ENCODE data around the gene ZNF534.
"Not testable (repeated sequence)": the region's sequence is repeated elsewhere in the genome, so short reads cannot be mapped to it uniquely, and the experiment has no call there.

The ZNF534 gene

DNA sequence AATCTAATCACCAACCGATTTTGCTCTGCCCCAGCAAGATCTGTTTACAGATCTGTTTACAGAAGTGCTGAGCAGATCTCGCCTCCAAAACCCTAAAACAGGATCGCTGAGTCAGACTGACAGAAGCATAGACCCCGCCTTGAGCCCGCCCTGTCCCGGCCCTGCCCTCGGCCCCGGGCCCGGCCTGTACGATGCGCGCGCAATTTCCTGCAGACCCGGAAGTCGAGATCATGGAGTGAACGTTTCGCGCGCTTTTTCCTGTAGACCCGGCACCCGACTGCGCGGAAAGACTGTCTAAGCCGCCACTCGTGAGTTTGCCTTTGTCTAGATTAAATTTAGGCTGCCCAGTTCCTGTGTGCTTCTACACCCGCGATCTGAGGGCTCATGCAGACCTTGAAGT lies at the start of gene ZNF534:
ZNF534 (plus strand) TSS at position 212 of the 400 bp plus-strand sequence. CDS start 2,327 bp downstream, outside the sequence.
- DNase-seq (ENCODE audit: low spot score): no peak

- DNase-seq (ENCODE audit: low spot score): no peak
Measured at GRCh38 chr19:52391135-52391534, 37.8 kb upstream of the ZNF534 start.

- DNase-seq (ENCODE audit: low spot score): peak; percentile 97
Measured at GRCh38 chr19:52397310-52398080, 31.5 kb upstream of the ZNF534 start, which contains the start of gene ZNF528. Gene ZNF528, plus strand, starts transcription at chr19:52397849. Its CDS starts 4,165 bp downstream, at chr19:52402014.

- DNase-seq (ENCODE audit: low spot score): no peak
Measured at GRCh38 chr19:52398081-52398441, 30.9 kb upstream of the ZNF534 start.

- no peak for DNase-seq (ENCODE audit: low spot score)
Measured at GRCh38 chr19:52410276-52410675, 18.7 kb upstream of the ZNF534 start.

DNA sequence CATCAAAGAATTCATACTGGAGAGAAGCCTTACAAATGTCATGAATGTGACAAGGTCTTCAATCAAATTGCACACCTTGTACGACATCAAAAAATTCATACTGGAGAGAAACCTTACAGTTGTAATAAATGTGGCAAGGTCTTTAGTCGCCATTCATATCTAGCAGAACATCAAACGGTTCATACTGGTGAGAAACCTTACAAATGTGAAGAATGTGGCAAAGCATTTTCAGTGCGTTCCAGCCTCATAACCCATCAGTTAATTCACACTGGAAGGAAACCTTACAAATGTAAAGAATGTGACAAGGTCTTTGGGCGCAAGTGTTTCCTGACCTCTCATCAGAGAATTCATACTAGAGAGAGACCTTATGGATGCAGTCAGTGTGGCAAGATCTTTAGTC lies 13.2 kb upstream of the ZNF534 start:
- DNase-seq (ENCODE audit: low spot score): no peak

DNA sequence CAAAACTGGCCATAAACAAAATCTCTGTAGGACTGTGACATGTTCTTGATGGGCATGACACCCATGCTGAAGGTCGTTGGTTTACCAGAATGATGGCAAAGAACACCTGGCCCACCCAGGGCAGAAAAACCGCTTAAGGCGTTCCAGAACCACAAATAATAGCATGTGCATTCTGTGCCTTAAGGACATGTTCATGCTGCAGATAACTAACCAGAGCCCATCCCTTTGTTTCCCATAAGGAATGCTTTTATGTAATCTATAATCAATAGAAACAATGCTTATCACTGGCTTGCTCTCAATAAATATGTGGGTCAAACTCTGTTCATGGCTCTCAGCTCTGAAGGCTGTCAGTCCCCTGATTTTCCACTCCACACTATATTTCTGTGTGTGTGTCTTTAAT lies 13.2 kb downstream of the ZNF534 start:
- DNase-seq (ENCODE audit: low spot score): no peak

- no peak for DNase-seq (ENCODE audit: low spot score)
Measured at GRCh38 chr19:52444506-52444905, 15.6 kb downstream of the ZNF534 start.

- no peak for DNase-seq (ENCODE audit: low spot score)
Measured at GRCh38 chr19:52451241-52451640, 22.3 kb downstream of the ZNF534 start.

DNA sequence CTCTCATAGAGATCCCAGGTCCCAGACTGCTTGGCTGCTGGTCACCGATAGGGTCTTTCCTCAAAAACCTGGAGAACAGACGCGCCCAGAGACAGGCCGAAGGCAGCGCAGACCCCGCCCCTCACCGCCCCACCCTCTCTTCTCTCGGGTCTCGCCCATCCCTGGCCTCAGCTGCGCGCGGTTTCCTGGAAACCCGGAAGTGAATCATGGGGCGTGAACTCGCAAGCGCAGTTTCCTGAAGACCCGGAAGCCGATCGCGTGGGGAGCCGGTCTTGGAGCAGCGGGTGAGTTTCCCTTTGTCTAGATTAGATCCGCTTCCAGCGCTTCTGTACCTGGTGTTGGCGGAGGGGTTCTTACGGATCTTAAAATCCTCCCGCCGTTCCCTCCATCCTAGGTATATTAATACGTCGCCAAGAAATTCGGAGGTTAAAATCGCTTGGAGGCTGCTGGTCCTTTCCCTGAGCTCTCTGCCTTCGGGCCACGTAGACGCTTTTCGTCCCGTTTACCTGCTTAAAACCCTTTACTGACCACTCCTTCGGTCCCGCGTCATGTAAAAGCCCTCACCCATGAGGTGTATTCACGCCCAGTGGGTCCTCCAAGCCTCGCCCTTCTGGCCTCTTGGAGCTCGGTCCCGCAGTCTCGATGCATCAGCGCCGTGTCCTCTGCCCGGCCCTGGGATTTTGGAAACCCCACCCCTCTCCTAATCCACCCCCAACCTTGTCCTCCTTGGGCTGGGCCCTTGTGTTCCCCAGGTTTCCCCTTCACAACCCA lies 24.6 kb downstream of the ZNF534 start, which contains the start of gene ZNF578:
ZNF578 (plus strand) TSS at position 230 of the 771 bp plus-strand sequence. CDS start 48,293 bp downstream, outside the sequence.
- peak; percentile 91 for DNase-seq (ENCODE audit: low spot score)

DNA sequence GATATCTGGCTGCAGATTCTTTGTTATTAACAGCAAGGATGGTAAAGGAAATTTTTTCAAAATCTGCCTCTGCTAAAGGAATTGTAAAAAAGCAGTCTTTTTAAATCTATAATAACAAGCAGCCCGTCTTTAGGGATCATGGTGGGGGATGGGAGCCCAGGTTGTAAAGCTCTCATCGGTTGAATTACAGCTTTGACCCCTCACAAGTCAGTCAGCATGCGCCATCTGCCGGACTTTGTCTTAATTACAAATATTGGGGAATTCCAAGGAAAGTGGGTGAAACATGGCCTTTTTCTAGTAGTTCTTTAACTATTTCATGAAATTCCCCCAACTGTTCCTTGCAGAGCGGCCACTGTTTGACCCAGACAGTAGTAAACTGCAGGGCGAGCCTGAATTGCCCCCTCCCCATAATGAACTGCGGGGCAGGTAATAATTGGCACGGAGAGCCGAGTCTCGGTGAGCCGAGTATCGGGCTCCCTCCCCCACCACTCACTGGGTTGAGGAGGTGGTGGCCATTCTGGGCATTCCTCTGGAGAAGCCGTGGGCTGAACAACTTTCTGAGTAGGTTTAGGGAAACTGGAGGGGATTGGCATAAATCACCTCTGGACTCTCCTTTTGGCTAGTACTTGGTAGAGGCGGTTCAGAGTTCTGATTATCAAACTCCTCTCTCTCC lies 36.0 kb downstream of the ZNF534 start:
- DNase-seq (ENCODE audit: low spot score): no peak

DNA sequence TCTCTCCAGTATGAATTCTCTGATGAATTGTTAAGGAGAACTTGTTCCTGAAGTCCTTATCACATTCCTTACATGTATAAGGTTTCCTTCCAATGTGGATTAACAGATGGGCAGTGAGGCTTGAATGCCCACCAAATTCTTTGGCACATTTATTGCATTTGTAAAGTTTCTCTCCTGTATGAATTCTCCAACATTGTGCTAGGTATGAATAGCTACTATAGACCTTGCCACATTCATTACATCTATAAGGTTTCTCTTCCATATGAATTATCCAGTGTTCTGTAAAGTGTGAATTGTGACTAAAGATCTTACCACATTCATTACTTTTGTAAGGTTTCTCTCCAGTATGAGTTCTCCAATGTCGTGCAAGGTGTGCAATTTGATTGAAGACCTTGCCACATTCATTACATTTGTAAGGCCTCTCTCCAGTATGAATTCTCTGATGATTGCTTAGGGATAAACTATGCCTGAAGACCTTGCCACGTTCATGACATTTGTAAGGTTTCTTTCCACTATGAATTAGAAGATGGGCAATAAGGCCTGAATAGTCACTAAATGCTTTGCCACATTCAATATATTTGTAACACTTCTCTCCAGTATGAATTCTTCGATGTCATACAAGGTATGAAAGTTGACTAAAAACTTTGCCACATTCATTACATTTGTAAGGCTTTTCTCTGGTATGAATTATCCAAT lies 44.9 kb downstream of the ZNF534 start:
- no peak for DNase-seq (ENCODE audit: low spot score)

GRCh38 chr19:52474351-52475127 lies 45.6 kb downstream of the ZNF534 start:
- DNase-seq (ENCODE audit: low spot score): no peak

DNA sequence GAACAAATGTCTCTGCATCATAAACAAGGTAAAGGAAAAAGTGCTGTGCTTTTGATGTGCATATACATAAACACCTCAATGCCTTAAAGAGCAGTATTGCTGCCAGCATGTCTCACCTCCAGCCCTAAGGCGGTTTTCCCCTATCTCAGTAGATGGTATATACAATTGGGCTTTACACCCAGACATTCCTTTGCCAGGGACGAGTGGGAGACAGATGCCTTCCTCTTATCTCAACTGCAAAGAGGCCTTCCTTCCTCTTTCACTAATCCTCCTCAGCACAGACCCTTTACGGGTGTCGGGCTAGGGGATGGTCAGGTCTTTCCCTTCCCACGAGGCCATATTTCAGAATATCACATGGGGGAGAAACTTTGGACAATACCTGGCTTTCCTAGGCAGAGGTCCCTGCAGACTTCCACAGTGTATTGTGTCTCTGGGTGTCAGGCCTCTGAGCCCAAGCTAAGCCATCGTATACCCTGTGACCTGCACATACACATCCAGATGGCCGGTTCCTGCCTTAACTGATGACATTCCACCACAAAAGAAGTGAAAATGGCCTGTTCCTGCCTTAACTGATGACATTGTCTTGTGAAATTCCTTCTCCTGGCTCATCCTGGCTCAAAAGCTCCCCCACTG lies 55.3 kb downstream of the ZNF534 start:
- not testable (repeated sequence) for DNase-seq (ENCODE audit: low spot score)

- DNase-seq (ENCODE audit: low spot score): not testable (repeated sequence)
Measured at GRCh38 chr19:52485064-52485463, 56.1 kb downstream of the ZNF534 start.

DNA sequence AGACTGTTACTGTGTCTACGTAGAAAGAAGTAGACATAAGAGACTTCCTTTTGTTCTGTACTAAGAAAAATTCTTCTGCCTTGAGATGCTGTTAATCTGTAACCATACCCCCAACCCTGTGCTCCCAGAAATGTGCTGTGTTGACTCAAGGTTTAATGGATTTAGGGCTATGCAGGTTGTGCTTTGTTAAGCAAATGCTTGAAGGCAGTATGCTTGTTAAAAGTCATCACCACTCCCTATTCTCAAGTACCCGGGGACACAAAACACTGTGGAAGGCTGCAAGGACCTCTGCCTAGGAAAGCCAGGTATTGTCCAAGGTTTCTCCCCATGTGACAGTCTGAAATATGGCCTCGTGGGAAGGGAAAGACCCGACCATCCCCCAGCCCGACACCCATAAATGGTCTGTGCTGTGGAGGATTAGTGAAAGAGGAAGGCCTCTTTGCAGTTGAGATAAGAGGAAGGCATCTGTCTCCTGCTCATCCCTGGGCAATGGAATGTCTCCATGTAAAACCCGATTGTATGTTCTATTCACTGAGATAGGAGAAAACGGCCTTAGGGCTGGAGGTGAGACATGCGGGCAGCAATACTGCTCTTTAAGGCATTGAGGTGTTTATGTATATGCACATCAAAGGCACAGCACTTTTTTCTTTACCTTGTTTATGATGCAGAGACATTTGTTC lies 56.8 kb downstream of the ZNF534 start:
- not testable (repeated sequence) for DNase-seq (ENCODE audit: low spot score)

DNA sequence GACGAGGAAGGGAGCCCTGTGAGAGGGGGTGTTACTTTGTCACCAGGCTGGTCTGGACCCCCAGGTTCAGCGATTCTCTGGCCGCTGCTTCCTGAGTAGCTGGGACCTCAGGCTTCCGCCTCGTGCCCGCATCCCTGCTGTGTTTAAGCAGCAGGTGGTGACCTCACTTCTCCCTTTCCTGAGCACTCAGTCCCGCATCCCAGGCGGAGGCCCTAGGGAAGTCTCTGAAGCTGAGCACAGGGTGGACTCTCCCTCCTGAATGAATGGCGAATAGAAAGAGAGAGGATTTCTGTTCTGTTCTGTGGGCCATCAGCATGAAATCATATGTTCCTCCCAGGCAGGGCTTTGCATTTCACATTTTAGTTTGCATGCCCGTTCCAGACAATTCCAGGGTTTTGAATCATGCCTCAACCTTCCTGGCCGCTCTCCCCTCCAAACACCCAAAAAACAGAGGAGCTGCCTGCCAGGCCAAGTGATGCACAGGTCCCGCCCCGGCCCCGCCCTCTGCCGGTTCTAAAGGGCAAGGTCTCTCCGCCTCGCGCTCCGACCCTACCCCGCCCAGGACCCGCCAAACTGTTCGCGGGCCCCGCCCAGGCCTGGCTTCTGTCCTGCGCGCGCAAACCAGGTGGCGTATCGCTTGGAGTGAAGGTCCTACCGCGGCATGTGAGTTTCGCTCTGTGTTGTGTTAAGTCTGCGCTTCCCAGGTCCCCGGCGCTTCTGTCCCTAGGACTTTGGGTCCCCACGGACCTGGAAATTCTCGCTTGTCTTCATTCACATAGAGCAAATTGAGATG lies 63.4 kb downstream of the ZNF534 start:
- peak; percentile 67 for DNase-seq (ENCODE audit: low spot score)

GRCh38 chr19:52492994-52493470 lies 64.1 kb downstream of the ZNF534 start:
- DNase-seq (ENCODE audit: low spot score): no peak

DNA sequence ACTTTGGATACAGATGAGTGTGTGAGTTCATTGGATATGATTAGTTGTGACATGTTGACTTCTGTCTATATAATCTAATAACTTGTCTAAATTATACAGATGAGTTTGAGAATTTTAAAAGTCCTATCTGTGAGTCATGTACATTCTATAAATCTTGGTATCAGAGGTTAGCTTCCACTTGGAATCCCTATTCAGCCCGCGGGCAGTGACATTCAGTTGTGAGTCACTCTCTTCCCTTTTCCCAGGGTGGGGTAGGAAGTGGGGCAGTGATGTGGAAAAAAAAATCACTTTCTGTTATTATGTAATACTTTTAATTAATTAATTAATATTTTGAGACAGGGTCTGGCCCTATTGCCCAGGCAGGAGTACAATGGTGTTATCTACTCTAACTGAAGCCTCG lies 65.6 kb downstream of the ZNF534 start:
- DNase-seq (ENCODE audit: low spot score): no peak

Measured in left forelimb (tissue), 1 donor.